OCI-LY7 (cell line): ENCODE results near the gene CRADD. TPM values are rescaled to one million over a fixed set of nuclear protein-coding genes. Genes with fewer than 3 reads are reported as not detected.

Source experiments
- BruUV-seq: library from RNA; stranded (reverse); fragments of 400-500 nt; replicated peaks from 2 replicates; lab custom pipeline; 2021; lab: Mats Ljungman, UMichigan
- CTCF ChIA-PET: fragments of 300-600 bp; sonication (Branson Sonifier 250); formaldehyde crosslinking; loops from one replicate; lab custom pipeline; 2022; ENCODE audit warnings: antibody characterized with exemption; ENCODE audit not compliant: unreplicated experiment; lab: Charles Lee
- POLR2A ChIA-PET: fragments of 300-600 bp; sonication (Branson Sonifier 250); formaldehyde crosslinking; loops from one replicate; lab custom pipeline; 2022; ENCODE audit warnings: antibody characterized with exemption; lab: Charles Lee
- DNase-seq: peaks from one replicate; pipeline ENCODE4 v3.0.0-alpha.2; 2015; ENCODE audit warnings: low spot score
- H2AFZ ChIP-seq: fragments of 200-600 bp; sonication (generic), shearing (Covaris generic); 2 replicates; pipeline ENCODE4 v1.6.1; 2014; ENCODE audit warnings: mild to moderate bottlenecking, antibody characterized with exemption, low read length, moderate library complexity
- H3K27ac ChIP-seq: fragments of 200-600 bp; sonication (generic); 2 replicates; pipeline ENCODE4 v1.5.1; 2014; ENCODE audit warnings: mixed run types, low read depth, mild to moderate bottlenecking, moderate library complexity, low read length, inconsistent platforms; ENCODE audit not compliant: poor library complexity, severe bottlenecking
- H3K36me3 ChIP-seq: fragments of 200-600 bp; sonication (generic); 2 replicates; pipeline ENCODE4 v1.6.1; 2014; ENCODE audit warnings: mild to moderate bottlenecking, antibody characterized with exemption, low read length, moderate library complexity, mixed read lengths; ENCODE audit not compliant: insufficient read depth
- H3K4me1 ChIP-seq: fragments of 200-600 bp; sonication (generic); 2 replicates; pipeline ENCODE4 v1.5.1; 2014; ENCODE audit warnings: mild to moderate bottlenecking, low read length; ENCODE audit not compliant: insufficient read depth, poor library complexity, severe bottlenecking
- H3K4me2 ChIP-seq: fragments of 200-600 bp; sonication (generic); 2 replicates; pipeline ENCODE4 v1.6.1; 2014; ENCODE audit warnings: mild to moderate bottlenecking, low read length
- H3K4me3 ChIP-seq: fragments of 200-600 bp; sonication (generic); 2 replicates; pipeline ENCODE4 v1.5.1; 2014; ENCODE audit warnings: mild to moderate bottlenecking, low read depth, low read length; ENCODE audit not compliant: poor library complexity, severe bottlenecking
- H3K79me2 ChIP-seq: fragments of 200-600 bp; sonication (generic); 2 replicates; pipeline ENCODE4 v1.6.1; 2016; ENCODE audit warnings: low read depth, mild to moderate bottlenecking, low read length, moderate library complexity, mixed read lengths; ENCODE audit not compliant: insufficient read depth
- H3K9me2 ChIP-seq: fragments of 200-600 bp; sonication (generic); 2 replicates; pipeline ENCODE4 v1.6.1; 2016; ENCODE audit warnings: mild to moderate bottlenecking, low read length, mixed read lengths; ENCODE audit not compliant: insufficient read depth
- H3K9me3 ChIP-seq: fragments of 200-600 bp; sonication (generic); 2 replicates; pipeline ENCODE4 v1.6.1; 2014; ENCODE audit warnings: mild to moderate bottlenecking, mixed run types, low read length, mixed read lengths
- H4K20me1 ChIP-seq: fragments of 200-600 bp; sonication (generic); 2 replicates; pipeline ENCODE4 v1.6.1; 2014; ENCODE audit warnings: mild to moderate bottlenecking, antibody characterized with exemption, low read length, moderate library complexity, mixed read lengths; ENCODE audit not compliant: insufficient read depth
- EZH2phosphoT487 ChIP-seq: fragments of 200-600 bp; sonication (generic); IDR thresholded peaks from 2 replicates; pipeline ENCODE4 v1.6.1; 2018; ENCODE audit warnings: low read depth, borderline replicate concordance, mild to moderate bottlenecking, mixed run types, antibody characterized with exemption, low read length, moderate library complexity, mixed read lengths
- intact Hi-C: fragments of 100-400 bp; cut with micrococcal nuclease; formaldehyde crosslinking; loops from one replicate; pipeline ENCODE4 v1.10.0; 2022; ENCODE audit not compliant: unreplicated experiment
- total RNA-seq, 2 experiments: library from RNA; depleted of rRNA in 1 of 2; stranded (reverse); fragments of >200 nt in 1 of 2; shearing (Covaris generic) in 1 of 2; gene quantifications; 2 replicates each; pipeline ENCODE4 v1.2.3, GENCODE V29; 2014 to 2022
- TF ChIP-seq, protein P1 (sequence below): fragments of 200-600 bp; sonication (generic); conservative IDR thresholded peaks from 2 replicates; pipeline ENCODE4 v1.5.1; 2014; ENCODE audit warnings: mild to moderate bottlenecking, antibody characterized with exemption, low read length, moderate library complexity, mixed read lengths

CRADD gene
- total RNA-seq, 2 experiments from 2014 or later: 10.5 to 16.8 TPM

- BruUV-seq: no TSS peak
- intact Hi-C loops: no loop called here
- no peak overlapping the region for H2AFZ ChIP-seq
- no peaks in the 10 kb centered on the region for H3K79me2 ChIP-seq
- no peak overlapping the region for H3K4me3 ChIP-seq
- ChIA-PET CTCF (no interaction called here), POLR2A (interaction anchor here (0.6 kb wide), 1 partner anchor 1646 kb away, joined by 3 read pairs; no protein-coding TSS in a partner anchor)
- H3K4me2 ChIP-seq: no peak overlapping the region
- no peak for DNase-seq
- TF ChIP-seq, protein P1, sequence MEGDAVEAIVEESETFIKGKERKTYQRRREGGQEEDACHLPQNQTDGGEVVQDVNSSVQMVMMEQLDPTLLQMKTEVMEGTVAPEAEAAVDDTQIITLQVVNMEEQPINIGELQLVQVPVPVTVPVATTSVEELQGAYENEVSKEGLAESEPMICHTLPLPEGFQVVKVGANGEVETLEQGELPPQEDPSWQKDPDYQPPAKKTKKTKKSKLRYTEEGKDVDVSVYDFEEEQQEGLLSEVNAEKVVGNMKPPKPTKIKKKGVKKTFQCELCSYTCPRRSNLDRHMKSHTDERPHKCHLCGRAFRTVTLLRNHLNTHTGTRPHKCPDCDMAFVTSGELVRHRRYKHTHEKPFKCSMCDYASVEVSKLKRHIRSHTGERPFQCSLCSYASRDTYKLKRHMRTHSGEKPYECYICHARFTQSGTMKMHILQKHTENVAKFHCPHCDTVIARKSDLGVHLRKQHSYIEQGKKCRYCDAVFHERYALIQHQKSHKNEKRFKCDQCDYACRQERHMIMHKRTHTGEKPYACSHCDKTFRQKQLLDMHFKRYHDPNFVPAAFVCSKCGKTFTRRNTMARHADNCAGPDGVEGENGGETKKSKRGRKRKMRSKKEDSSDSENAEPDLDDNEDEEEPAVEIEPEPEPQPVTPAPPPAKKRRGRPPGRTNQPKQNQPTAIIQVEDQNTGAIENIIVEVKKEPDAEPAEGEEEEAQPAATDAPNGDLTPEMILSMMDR: no peak
- no peak for TF ChIP-seq EZH2phosphoT487
- H4K20me1 ChIP-seq: no peaks in the 10 kb centered on the region
- H3K9me3 ChIP-seq: no peaks in the 10 kb centered on the region
- H3K9me2 ChIP-seq: no peaks in the 10 kb centered on the region; the same call in 1 of the 2 replicates
- H3K4me1 ChIP-seq: no peaks in the 10 kb centered on the region
- H3K27ac ChIP-seq: no peak overlapping the region
- H3K36me3 ChIP-seq: no peaks in the 10 kb centered on the region
Measured at GRCh38 chr12:93819050-93819491, 141.9 kb downstream of the CRADD start.

DNA sequence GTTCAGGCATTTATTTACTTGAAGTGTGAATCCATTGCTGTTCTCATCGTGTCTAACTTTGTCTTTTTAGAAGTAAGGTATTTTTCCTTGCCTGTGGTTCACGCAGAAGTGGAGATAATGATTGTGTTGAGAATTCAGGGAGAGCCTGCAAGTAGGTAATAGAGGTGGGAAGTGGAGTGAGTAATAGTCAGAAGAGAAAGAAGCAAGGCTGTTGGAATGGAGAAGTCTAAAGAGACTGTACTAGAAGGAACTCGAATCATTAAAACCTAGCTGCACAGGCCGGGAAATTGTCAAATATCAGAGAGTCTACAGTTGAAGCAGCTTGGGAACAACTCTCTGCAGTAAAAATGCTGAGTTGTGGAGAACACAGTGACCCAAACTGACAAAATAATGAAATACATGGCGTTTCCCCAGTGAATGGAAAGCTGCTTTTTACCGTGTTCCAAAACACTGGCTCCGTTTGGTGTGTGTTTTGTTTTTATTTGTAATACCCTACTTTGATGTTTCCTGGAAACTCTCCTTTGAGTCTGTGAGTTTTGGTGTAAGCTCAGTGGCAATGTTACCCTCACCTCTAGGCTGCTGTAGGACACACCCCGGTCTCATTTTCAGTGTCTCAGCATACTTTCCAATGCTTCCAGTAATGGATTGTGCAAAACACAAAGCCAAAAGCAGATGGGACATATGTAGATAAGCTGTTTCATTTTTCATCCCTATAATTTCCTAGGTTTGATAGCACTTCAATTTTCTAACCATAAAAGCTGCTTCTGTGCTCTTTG lies 146.6 kb downstream of the CRADD start:
- H3K4me3 ChIP-seq: no peak overlapping the region
- intact Hi-C loops: no loop called here
- H3K9me2 ChIP-seq: no peaks in the 10 kb centered on the region; the same call in 1 of the 2 replicates
- no peak overlapping the region for H2AFZ ChIP-seq
- H3K27ac ChIP-seq: no peak overlapping the region
- TF ChIP-seq, protein P1: no peak
- no peak for TF ChIP-seq EZH2phosphoT487
- H3K79me2 ChIP-seq: no peaks in the 10 kb centered on the region
- no TSS peak for BruUV-seq
- no peaks in the 10 kb centered on the region for H3K36me3 ChIP-seq
- POLR2A ChIA-PET: no interaction called here
- no peak overlapping the region for H3K4me2 ChIP-seq
- H4K20me1 ChIP-seq: no peaks in the 10 kb centered on the region
- CTCF ChIA-PET: no interaction called here
- H3K4me1 ChIP-seq: no peaks in the 10 kb centered on the region
- no peak for DNase-seq
- no peaks in the 10 kb centered on the region for H3K9me3 ChIP-seq
